IMR-90 (cell line): ENCODE results near the gene RAD51. TPM values are rescaled to one million over a fixed set of nuclear protein-coding genes. Genes with fewer than 3 reads are reported as not detected.
A peak's percentile ranks its signal among the peaks of the same experiment; 100 is the strongest.

Experiments used
- ATAC-seq: fragments of 200-7000 bp; cut with Tn5 transposase; 2 replicates; pipeline ENCODE4 v1.9.1; 2020; ENCODE audit warnings: low read depth, mild to moderate bottlenecking, moderate library complexity
- BruUV-seq: library from RNA; stranded (reverse); fragments of 400-500 nt; replicated peaks from 2 replicates; lab custom pipeline; 2021; lab: Mats Ljungman, UMichigan
- CTCF ChIA-PET: fragments of 300-600 bp; formaldehyde crosslinking; extraction: SDS; loops from one replicate; lab custom pipeline; 2021; ENCODE audit warnings: antibody characterized with exemption; lab: Yijun Ruan, JAX
- POLR2A ChIA-PET: fragments of 300-600 bp; sonication (Branson Sonifier 250); formaldehyde crosslinking; loops from one replicate; lab custom pipeline; 2022; ENCODE audit warnings: antibody characterized with exemption; ENCODE audit not compliant: unreplicated experiment; lab: Charles Lee
- DNase-seq: peaks from one replicate; pipeline ENCODE4 v3.0.0; 2013
- H2AFZ ChIP-seq: replicated peaks from 2 replicates; pipeline ENCODE3; 2013; ENCODE audit warnings: low read length, mild to moderate bottlenecking; ENCODE audit not compliant: poor library complexity
- H2AK5ac ChIP-seq: 2 replicates; pipeline ENCODE4 v1.6.1; 2013; ENCODE audit warnings: low read depth, low read length, inconsistent platforms
- H2AK9ac ChIP-seq: replicated peaks from 2 replicates; pipeline ENCODE3; 2013; ENCODE audit warnings: mild to moderate bottlenecking, low read depth, low read length, moderate library complexity; ENCODE audit not compliant: poor library complexity
- H2BK120ac ChIP-seq: 2 replicates; pipeline ENCODE4 v1.6.1; 2013; ENCODE audit warnings: low read depth, low read length, inconsistent platforms
- H2BK15ac ChIP-seq: 3 replicates; pipeline ENCODE4 v1.6.1; 2013; ENCODE audit warnings: low read depth, low read length, inconsistent platforms
- H2BK20ac ChIP-seq: 2 replicates; pipeline ENCODE4 v1.6.1; 2013; ENCODE audit warnings: low read depth, mild to moderate bottlenecking, inconsistent platforms, low read length, moderate library complexity
- H2BK5ac ChIP-seq: 2 replicates; pipeline ENCODE4 v1.6.1; 2013; ENCODE audit warnings: mild to moderate bottlenecking, low read depth, low read length, inconsistent platforms; ENCODE audit not compliant: poor library complexity, severe bottlenecking
- H3K14ac ChIP-seq: replicated peaks from 2 replicates; pipeline ENCODE4 v1.6.1; 2013; ENCODE audit warnings: low read depth, low read length, inconsistent platforms
- H3K18ac ChIP-seq: 2 replicates; pipeline ENCODE4 v1.6.1; 2013; ENCODE audit warnings: low read depth, low read length, control low read depth
- H3K23ac ChIP-seq: 2 replicates; pipeline ENCODE4 v1.6.1; 2013; ENCODE audit warnings: low read depth, low read length, inconsistent platforms
- H3K27ac ChIP-seq: 2 replicates; pipeline ENCODE4 v1.5.1; 2013; ENCODE audit warnings: mild to moderate bottlenecking, control low read depth, low read length; ENCODE audit not compliant: insufficient read depth
- H3K27me3 ChIP-seq: 2 replicates; pipeline ENCODE4 v1.6.1; 2013; ENCODE audit warnings: low read length; ENCODE audit not compliant: control insufficient read depth, insufficient read depth
- H3K36me3 ChIP-seq: 2 replicates; pipeline ENCODE4 v1.6.1; 2013; ENCODE audit warnings: low read length, mixed read lengths; ENCODE audit not compliant: control insufficient read depth, insufficient read depth
- H3K4ac ChIP-seq: 2 replicates; pipeline ENCODE4 v1.6.1; 2013; ENCODE audit warnings: low read depth, low read length, inconsistent platforms
- H3K4me1 ChIP-seq: 2 replicates; pipeline ENCODE4 v1.6.1; 2013; ENCODE audit warnings: low read length, mixed read lengths; ENCODE audit not compliant: control insufficient read depth, insufficient read depth
- H3K4me2 ChIP-seq: 2 replicates; pipeline ENCODE4 v1.6.1; 2013; ENCODE audit warnings: low read depth, mild to moderate bottlenecking, control low read depth, low read length, moderate library complexity
- H3K4me3 ChIP-seq: 2 replicates; pipeline ENCODE4 v1.5.1; 2013; ENCODE audit warnings: low read depth, mild to moderate bottlenecking, control low read depth, low read length, moderate library complexity; ENCODE audit not compliant: insufficient read depth
- H3K56ac ChIP-seq: 2 replicates; pipeline ENCODE4 v1.6.1; 2013; ENCODE audit warnings: low read length, inconsistent platforms; ENCODE audit not compliant: insufficient read depth; ENCODE audit errors: extremely low read depth
- H3K79me1 ChIP-seq, 2 experiments: 2 replicates each; pipeline ENCODE4 v1.6.1; 2013; ENCODE audit warnings: low read length in 2 of 2, inconsistent platforms in 1 of 2, low read depth in 1 of 2
- H3K9ac ChIP-seq: 2 replicates; pipeline ENCODE4 v1.6.1; 2013; ENCODE audit warnings: low read depth, low read length, control low read depth
- H3K9me1 ChIP-seq: 2 replicates; pipeline ENCODE4 v1.6.1; 2013; ENCODE audit warnings: low read length, inconsistent platforms; ENCODE audit not compliant: insufficient read depth
- H3K9me3 ChIP-seq: 2 replicates; pipeline ENCODE4 v1.6.1; 2013; ENCODE audit warnings: low read length; ENCODE audit not compliant: control insufficient read depth, insufficient read depth
- H4K20me1 ChIP-seq: 2 replicates; pipeline ENCODE4 v1.6.1; 2013; ENCODE audit warnings: low read length, inconsistent platforms; ENCODE audit not compliant: insufficient read depth
- H4K5ac ChIP-seq: 2 replicates; pipeline ENCODE4 v1.6.1; 2013; ENCODE audit warnings: mild to moderate bottlenecking, low read depth, low read length, control low read depth
- H4K8ac ChIP-seq, 2 experiments: 2 replicates each; pipeline ENCODE4 v1.6.1; 2013; ENCODE audit warnings: low read depth in 2 of 2, low read length in 2 of 2, control low read depth in 1 of 2, inconsistent platforms in 1 of 2
- H4K91ac ChIP-seq: 2 replicates; pipeline ENCODE4 v1.6.1; 2013; ENCODE audit warnings: low read depth, low read length, inconsistent platforms; ENCODE audit not compliant: insufficient read depth
- BHLHE40 ChIP-seq: fragments of 150-350 bp; IDR thresholded peaks from 2 replicates; pipeline ENCODE4 v1.6.1; 2016; ENCODE audit warnings: mild to moderate bottlenecking, low read depth, low read length
- CEBPB ChIP-seq: IDR thresholded peaks from 2 replicates; pipeline ENCODE4 v1.6.1; 2012; ENCODE audit warnings: low read depth, low read length, improper control_type of control experiment
- MXI1 ChIP-seq: IDR thresholded peaks from 2 replicates; pipeline ENCODE4 v1.6.1; 2012; ENCODE audit warnings: low read depth, mild to moderate bottlenecking, low read length, moderate library complexity, borderline replicate concordance
- WGBS, 2 experiments: methylation state at CpG; one replicate each; pipeline versions ENCODE4 v1.1.5 to v1.1.7; 2013; ENCODE audit warnings: missing lambda C conversion rate in 2 of 2; ENCODE audit not compliant: insufficient read length in 1 of 2; ENCODE audit errors: extremely low coverage in 2 of 2; 5-methylcytosine and 5-hydroxymethylcytosine counted together
- dilution Hi-C: fragments of 300-500 bp; cut with HindIII; formaldehyde crosslinking; loops from one replicate; pipeline ENCODE4 v1.14.3; 2018; ENCODE audit warnings: low sequenced_read_pairs; ENCODE audit not compliant: unreplicated experiment
- in situ Hi-C: fragments of 300-500 bp; cut with MboI; formaldehyde crosslinking; loops from 3 replicates; pipeline ENCODE4 v1.14.3; 2019; ENCODE audit warnings: low sequenced_read_pairs, inconsistent platforms, mixed read lengths
- intact Hi-C: fragments of 100-400 bp; cut with micrococcal nuclease; formaldehyde crosslinking; loops from 2 replicates; pipeline ENCODE4 v1.10.0; 2022
- polyA plus RNA-seq, 3 experiments: library from polyadenylated mRNA; depleted of rRNA; stranded (reverse); fragments of >200 nt; gene quantifications; 2 replicates each; pipeline ENCODE4 v1.2.3, GENCODE V29; 2012; ENCODE audit warnings: low replicate concordance in 1 of 3
- total RNA-seq: library from RNA; depleted of rRNA; stranded (reverse); fragments of >200 nt; gene quantifications from 2 replicates; pipeline ENCODE4 v1.2.3, GENCODE V29; 2012
- TF ChIP-seq, protein P1 (sequence below): conservative IDR thresholded peaks from 2 replicates; pipeline ENCODE4 v1.5.1; 2012; ENCODE audit warnings: mild to moderate bottlenecking, low read depth, low read length, improper control_type of control experiment

The RAD51 gene
- total and polyA plus RNA-seq, 2 of the 4 experiments (the other 2 are of a cell fraction), result 6.8 to 8.4 TPM

DNA sequence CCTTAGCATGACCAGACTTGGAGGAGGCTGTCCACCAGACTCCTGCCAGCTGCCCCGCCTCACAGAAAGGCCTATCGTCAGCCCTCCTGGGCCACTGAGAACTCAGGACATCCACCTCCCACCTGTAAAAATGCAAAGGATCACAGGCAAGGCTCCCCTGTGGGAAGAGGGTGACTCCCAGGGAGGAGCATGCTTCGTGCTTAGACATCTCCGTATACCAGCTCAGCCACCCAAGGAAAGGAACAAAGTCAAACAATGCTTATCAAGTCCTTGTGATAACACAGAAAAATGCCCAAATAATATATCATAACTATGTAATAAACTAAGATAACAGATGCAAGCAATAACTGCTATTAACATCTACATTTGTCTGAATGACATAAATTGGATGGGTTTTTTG is 55.9 kb downstream of the RAD51 start:
- Histone ChIP-seq H3K9me3 (no peaks in the 10 kb centered on the region), H3K4me2 (no peak overlapping the region), H3K4me1 (peaks cover 1% of the 10 kb centered on the region; the same call in 1 of the 2 replicates), H3K4me3 (no peak overlapping the region), H3K9me1 (no peaks in the 10 kb centered on the region), H2AK5ac (no peak overlapping the region), H4K20me1 (no peaks in the 10 kb centered on the region), H2BK20ac (no peak overlapping the region), H3K56ac (no peak overlapping the region), H3K18ac (no peak overlapping the region), H3K36me3 (peaks cover 25% of the 10 kb centered on the region), H3K79me1 (peaks cover 6 to 41% of the 10 kb centered on the region in 2 experiments; a peak in 3 of 4 replicates), H3K27me3 (no peaks in the 10 kb centered on the region), H4K91ac (no peak overlapping the region), H3K9ac (no peak overlapping the region), H3K14ac (no peak overlapping the region), H4K8ac (no peak overlapping the region), H3K23ac (no peak overlapping the region), H2AFZ (no peak overlapping the region), H2BK15ac (no peak overlapping the region), H2BK5ac (no peak overlapping the region), H4K5ac (no peak overlapping the region), H2AK9ac (peak overlapping the region; percentile 76), H3K4ac (no peak overlapping the region), H2BK120ac (no peak overlapping the region), H3K27ac (no peak overlapping the region)
- in situ Hi-C loops (no loop called here), intact Hi-C loops (no loop called here), dilution Hi-C loops (no loop called here)
- WGBS, 2 experiments, result no CpG with 5 or more reads among the region's 4 CpGs
- BruUV-seq, result no TSS peak
- POLR2A ChIA-PET, result no interaction called here
- no peak for ATAC-seq
- CTCF ChIA-PET, result interaction anchor here (1.6 kb wide), 1 partner anchor 143 kb away, joined by 3 read pairs; the partner anchor contains the start of gene VPS18
- no peak for DNase-seq
- TF ChIP-seq MXI1 (no peak), BHLHE40 (no peak), CEBPB (no peak)
- TF ChIP-seq, protein P1, sequence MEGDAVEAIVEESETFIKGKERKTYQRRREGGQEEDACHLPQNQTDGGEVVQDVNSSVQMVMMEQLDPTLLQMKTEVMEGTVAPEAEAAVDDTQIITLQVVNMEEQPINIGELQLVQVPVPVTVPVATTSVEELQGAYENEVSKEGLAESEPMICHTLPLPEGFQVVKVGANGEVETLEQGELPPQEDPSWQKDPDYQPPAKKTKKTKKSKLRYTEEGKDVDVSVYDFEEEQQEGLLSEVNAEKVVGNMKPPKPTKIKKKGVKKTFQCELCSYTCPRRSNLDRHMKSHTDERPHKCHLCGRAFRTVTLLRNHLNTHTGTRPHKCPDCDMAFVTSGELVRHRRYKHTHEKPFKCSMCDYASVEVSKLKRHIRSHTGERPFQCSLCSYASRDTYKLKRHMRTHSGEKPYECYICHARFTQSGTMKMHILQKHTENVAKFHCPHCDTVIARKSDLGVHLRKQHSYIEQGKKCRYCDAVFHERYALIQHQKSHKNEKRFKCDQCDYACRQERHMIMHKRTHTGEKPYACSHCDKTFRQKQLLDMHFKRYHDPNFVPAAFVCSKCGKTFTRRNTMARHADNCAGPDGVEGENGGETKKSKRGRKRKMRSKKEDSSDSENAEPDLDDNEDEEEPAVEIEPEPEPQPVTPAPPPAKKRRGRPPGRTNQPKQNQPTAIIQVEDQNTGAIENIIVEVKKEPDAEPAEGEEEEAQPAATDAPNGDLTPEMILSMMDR, result no peak
